Keratinocyte (primary cell): ENCODE data around the gene CHST12. TPM values are rescaled to one million over a fixed set of nuclear protein-coding genes. Genes with fewer than 3 reads are reported as not detected.
A peak's percentile ranks its signal among the peaks of the same experiment; 100 is the strongest.

Experiments
- DNase-seq: peaks from one replicate; pipeline ENCODE4 v3.0.0-alpha.2; 2011; ENCODE audit warnings: low read depth, missing footprints, low spot score
- FAIRE-seq: peaks from 2 replicates; lab custom pipeline; 2011; peaks lifted over from hg19 to GRCh38; lab: Jason Lieb, UNC
- H2AFZ ChIP-seq: 2 replicates; pipeline ENCODE4 v1.6.0; 2012; ENCODE audit warnings: low read length, control low read depth, inconsistent platforms; ENCODE audit not compliant: control insufficient read depth
- H3K27ac ChIP-seq: 2 replicates; pipeline ENCODE4 v1.5.1; 2011; ENCODE audit warnings: low read length; ENCODE audit not compliant: control insufficient read depth, insufficient read depth
- H3K27me3 ChIP-seq: 3 replicates; pipeline ENCODE4 v1.6.0; 2011; ENCODE audit warnings: low read length; ENCODE audit not compliant: control insufficient read depth, insufficient read depth; ENCODE audit errors: extremely low read depth
- H3K36me3 ChIP-seq, 2 experiments: 2 replicates in 1 of 2; 3 replicates in 1 of 2; pipeline ENCODE4 v1.5.1; 2011; ENCODE audit warnings: low read length in 2 of 2, mild to moderate bottlenecking in 1 of 2; ENCODE audit not compliant: control insufficient read depth in 2 of 2, insufficient read depth in 2 of 2; ENCODE audit errors: extremely low read depth in 1 of 2
- H3K4me1 ChIP-seq: 3 replicates; pipeline ENCODE4 v1.5.1; 2011; ENCODE audit warnings: low read length; ENCODE audit not compliant: control insufficient read depth, insufficient read depth; ENCODE audit errors: extremely low read depth
- H3K4me2 ChIP-seq: 3 replicates; pipeline ENCODE4 v1.6.0; 2011; ENCODE audit warnings: low read depth, low read length; ENCODE audit not compliant: control insufficient read depth, insufficient read depth; ENCODE audit errors: extremely low read depth
- H3K4me3 ChIP-seq, 3 experiments: fragments of 200-600 bp in 1 of 3; sonication (generic) in 1 of 3; 2 replicates in 2 of 3; 3 replicates in 1 of 3; pipeline ENCODE4 v1.5.1; 2011 to 2016; ENCODE audit warnings: low read length in 3 of 3, mild to moderate bottlenecking in 3 of 3, control low read depth in 2 of 3, inconsistent platforms in 1 of 3, low read depth in 1 of 3, mixed read lengths in 1 of 3, mixed run types in 1 of 3, moderate library complexity in 1 of 3; ENCODE audit not compliant: control insufficient read depth in 2 of 3, insufficient read depth in 2 of 3; ENCODE audit errors: extremely low read depth in 1 of 3
- H3K79me2 ChIP-seq: 2 replicates; pipeline ENCODE4 v1.6.0; 2012; ENCODE audit warnings: low read length; ENCODE audit not compliant: control insufficient read depth, insufficient read depth
- H3K9ac ChIP-seq: 3 replicates; pipeline ENCODE4 v1.6.0; 2011; ENCODE audit warnings: low read length; ENCODE audit not compliant: control insufficient read depth, insufficient read depth; ENCODE audit errors: extremely low read depth
- H3K9me1 ChIP-seq: 3 replicates; pipeline ENCODE4 v1.6.0; 2011; ENCODE audit warnings: low read length; ENCODE audit not compliant: control insufficient read depth, insufficient read depth; ENCODE audit errors: extremely low read depth
- H3K9me3 ChIP-seq: 2 replicates; pipeline ENCODE4 v1.5.1; 2012; ENCODE audit warnings: low read depth, low read length; ENCODE audit not compliant: control insufficient read depth
- H4K20me1 ChIP-seq: 3 replicates; pipeline ENCODE4 v1.6.0; 2011; ENCODE audit warnings: low read length; ENCODE audit not compliant: control insufficient read depth, insufficient read depth; ENCODE audit errors: extremely low read depth
- CTCF ChIP-seq, 3 experiments: IDR thresholded peaks in 1 of 3; conservative IDR thresholded peaks in 1 of 3; optimal IDR thresholded peaks in 1 of 3; 2 replicates in 2 of 3; 3 replicates in 1 of 3; pipeline versions ENCODE3 to v1.5.1; 2011; ENCODE audit warnings: low read length in 3 of 3, mild to moderate bottlenecking in 3 of 3, moderate library complexity in 2 of 3, control low read depth in 1 of 3, inconsistent platforms in 1 of 3; ENCODE audit not compliant: insufficient read depth in 2 of 3; ENCODE audit errors: extremely low read depth in 1 of 3
- EZH2 ChIP-seq: IDR thresholded peaks from one replicate; pipeline ENCODE4 v1.6.1; 2012; ENCODE audit warnings: inconsistent platforms, mild to moderate bottlenecking, low read length, moderate library complexity
- dilution Hi-C: fragments of 300-500 bp; cut with MboI; formaldehyde crosslinking; loops from one replicate; pipeline ENCODE4 v1.7.0; 2020; ENCODE audit warnings: low sequenced_read_pairs; ENCODE audit not compliant: extremely low pct_ligation_motif_present
- polyA plus RNA-seq, 5 experiments: library from polyadenylated mRNA; depleted of rRNA in 3 of 5; stranded (reverse) in 3 of 5; stranded (forward) in 1 of 5; unstranded in 1 of 5; fragments of >200 nt; gene quantifications; 1 replicate in 1 of 5; 2 replicates in 3 of 5; 3 replicates in 1 of 5; pipeline versions ENCODE4 v1.2.1 to v1.2.3, GENCODE V29; 2011 to 2012; ENCODE audit warnings: missing spikeins in 2 of 5, low read depth in 1 of 5, low replicate concordance in 1 of 5

Gene CHST12
- polyA plus RNA-seq, 1 donor (not counting 4 experiments of a cell fraction or from before 2014, with no cell fraction given) = 5.0 TPM

GRCh38 chr7:2357571-2357970 lies 45.8 kb upstream of the CHST12 start:
- Histone ChIP-seq H3K9me1 (no peaks in the 10 kb centered on the region), H2AFZ (no peak overlapping the region), H3K4me3 (no peak overlapping the region), H3K4me1 (peaks cover 28% of the 10 kb centered on the region), H3K79me2 (peaks cover 78% of the 10 kb centered on the region), H4K20me1 (peaks cover 26% of the 10 kb centered on the region), H3K27ac (no peak overlapping the region), H3K9me3 (no peaks in the 10 kb centered on the region), H3K36me3 (peaks cover 10 to 46% of the 10 kb centered on the region in 2 experiments), H3K4me2 (no peak overlapping the region), H3K27me3 (no peaks in the 10 kb centered on the region), H3K9ac (no peak overlapping the region)
- DNase-seq (no peak), FAIRE-seq (no peak)
- TF ChIP-seq CTCF (optimal IDR thresholded peaks at IDR 0.05 in 1 of 3, IDR thresholded peaks at IDR 0.05 in 1 of 3, conservative IDR thresholded peaks at IDR 0.05 in 1 of 3; ENCODE audit: extremely low read depth in 1 of 3, insufficient read depth in 2 of 3, low read length in 3 of 3) (no peak), EZH2 (no peak)
- dilution Hi-C loops = no loop called here

GRCh38 chr7:2358968-2359527 lies 44.4 kb upstream of the CHST12 start:
- dilution Hi-C loops = no loop called here
- peaks cover 25% of the 10 kb centered on the region for H3K4me1 ChIP-seq
- TF ChIP-seq CTCF (optimal IDR thresholded peaks at IDR 0.05 in 1 of 3, IDR thresholded peaks at IDR 0.05 in 1 of 3, conservative IDR thresholded peaks at IDR 0.05 in 1 of 3; ENCODE audit: extremely low read depth in 1 of 3, insufficient read depth in 2 of 3, low read length in 3 of 3) (no peak), EZH2 (no peak)
- peaks cover 80% of the 10 kb centered on the region for H3K79me2 ChIP-seq
- no peak for DNase-seq
- FAIRE-seq = no peak
- H3K9me3 ChIP-seq = no peaks in the 10 kb centered on the region
- no peak overlapping the region for H3K4me3 ChIP-seq
- H3K27me3 ChIP-seq = no peaks in the 10 kb centered on the region
- no peaks in the 10 kb centered on the region for H3K9me1 ChIP-seq
- no peak overlapping the region for H3K9ac ChIP-seq
- peaks cover 30% of the 10 kb centered on the region for H4K20me1 ChIP-seq
- peak overlapping the region; percentile 38 for H3K27ac ChIP-seq
- peaks cover 19 to 46% of the 10 kb centered on the region in 2 experiments for H3K36me3 ChIP-seq
- no peak overlapping the region for H3K4me2 ChIP-seq
- H2AFZ ChIP-seq = no peak overlapping the region
